NCI-H2227 treated with DMSO at 0.1 percent for 48 hours (cell line): Measurements from ENCODE around the gene KLHL21.
"Not testable (repeated sequence)": the region's sequence is repeated elsewhere in the genome, so short reads cannot be mapped to it uniquely, and the experiment has no call there.

Experiments
- DNase-seq: peaks from one replicate; lab custom pipeline; 2025; lab: John Stamatoyannopoulos, UW

The KLHL21 gene

GRCh38 chr1:6600410-6601048, 2.1 kb downstream of the KLHL21 start:
- DNase-seq, result no peak

GRCh38 chr1:6599991-6600390, 2.7 kb downstream of the KLHL21 start:
- DNase-seq, result not testable (repeated sequence)

GRCh38 chr1:6599141-6599975, 3.3 kb downstream of the KLHL21 start:
- DNase-seq, result no peak

- DNase-seq, result no peak
Observed at GRCh38 chr1:6597777-6598131, 4.9 kb downstream of the KLHL21 start.

GRCh38 chr1:6596886-6597776, 5.5 kb downstream of the KLHL21 start:
- DNase-seq, result no peak

- no peak for DNase-seq
Observed at GRCh38 chr1:6596351-6596750, 6.3 kb downstream of the KLHL21 start.

- DNase-seq, result peak; percentile 68
Observed at GRCh38 chr1:6594977-6595740, 7.5 kb downstream of the KLHL21 start.

GRCh38 chr1:6593810-6594209, 8.9 kb downstream of the KLHL21 start:
- DNase-seq, result no peak

- no peak for DNase-seq
Observed at GRCh38 chr1:6592865-6593593, 9.6 kb downstream of the KLHL21 start.

- no peak for DNase-seq
Observed at GRCh38 chr1:6592441-6592840, 10.2 kb downstream of the KLHL21 start.

GRCh38 chr1:6591644-6592043, 11.0 kb downstream of the KLHL21 start:
- no peak for DNase-seq

- DNase-seq, result no peak
Observed at GRCh38 chr1:6591222-6591621, 11.4 kb downstream of the KLHL21 start.

GRCh38 chr1:6590046-6590445, 12.6 kb downstream of the KLHL21 start:
- DNase-seq, result no peak

GRCh38 chr1:6588893-6589520, 13.7 kb downstream of the KLHL21 start:
- no peak for DNase-seq

- DNase-seq, result no peak
Observed at GRCh38 chr1:6588128-6588892, 14.4 kb downstream of the KLHL21 start.

GRCh38 chr1:6587261-6588005, 15.2 kb downstream of the KLHL21 start:
- DNase-seq, result no peak

GRCh38 chr1:6586404-6586816, 16.3 kb downstream of the KLHL21 start:
- no peak for DNase-seq

GRCh38 chr1:6585841-6586240, 16.8 kb downstream of the KLHL21 start:
- DNase-seq, result no peak

GRCh38 chr1:6585081-6585722, 17.5 kb downstream of the KLHL21 start:
- DNase-seq, result no peak
